IPS-11a (cell line): Measurements from ENCODE around the gene NSUN3.
"Not testable (repeated sequence)": the region's sequence is repeated elsewhere in the genome, so short reads cannot be mapped to it uniquely, and the experiment has no call there.

Source experiments
- H3K4me3 ChIP-seq: one replicate; pipeline ENCODE4 v1.5.1; 2013; ENCODE audit warnings: low read depth, low read length, control low read depth

NSUN3 gene

GRCh38 chr3:94066506-94067500 lies 3.9 kb downstream of the NSUN3 start:
- H3K4me3 ChIP-seq, result no peak overlapping the region

GRCh38 chr3:94069194-94069813 lies 6.4 kb downstream of the NSUN3 start:
- H3K4me3 ChIP-seq, result no peak overlapping the region

GRCh38 chr3:94070341-94070911 lies 7.6 kb downstream of the NSUN3 start:
- H3K4me3 ChIP-seq, result no peak overlapping the region

GRCh38 chr3:94071713-94072284 lies 8.9 kb downstream of the NSUN3 start:
- H3K4me3 ChIP-seq, result no peak overlapping the region

- H3K4me3 ChIP-seq, result no peak overlapping the region
Measured at GRCh38 chr3:94076055-94076454, 13.2 kb downstream of the NSUN3 start.

- H3K4me3 ChIP-seq, result not testable (repeated sequence)
Measured at GRCh38 chr3:94080552-94080951, 17.7 kb downstream of the NSUN3 start.

- no peak overlapping the region for H3K4me3 ChIP-seq
Measured at GRCh38 chr3:94081884-94082283, 19.0 kb downstream of the NSUN3 start.

GRCh38 chr3:94082391-94082937 lies 19.6 kb downstream of the NSUN3 start:
- H3K4me3 ChIP-seq, result no peak overlapping the region

GRCh38 chr3:94083261-94083660 lies 20.4 kb downstream of the NSUN3 start:
- no peak overlapping the region for H3K4me3 ChIP-seq

GRCh38 chr3:94089126-94089525 lies 26.3 kb downstream of the NSUN3 start:
- no peak overlapping the region for H3K4me3 ChIP-seq

GRCh38 chr3:94092086-94092485 lies 29.2 kb downstream of the NSUN3 start:
- H3K4me3 ChIP-seq, result no peak overlapping the region

GRCh38 chr3:94093151-94093550 lies 30.3 kb downstream of the NSUN3 start:
- H3K4me3 ChIP-seq, result no peak overlapping the region

- H3K4me3 ChIP-seq, result no peak overlapping the region
Measured at GRCh38 chr3:94095111-94095510, 32.2 kb downstream of the NSUN3 start.

GRCh38 chr3:94098452-94098851 lies 35.6 kb downstream of the NSUN3 start:
- H3K4me3 ChIP-seq, result no peak overlapping the region

GRCh38 chr3:94099311-94099710 lies 36.5 kb downstream of the NSUN3 start:
- H3K4me3 ChIP-seq, result no peak overlapping the region

GRCh38 chr3:94101860-94102259 lies 39.0 kb downstream of the NSUN3 start:
- H3K4me3 ChIP-seq, result no peak overlapping the region

- no peak overlapping the region for H3K4me3 ChIP-seq
Measured at GRCh38 chr3:94106268-94106667, 43.4 kb downstream of the NSUN3 start.

- not testable (repeated sequence) for H3K4me3 ChIP-seq
Measured at GRCh38 chr3:94110232-94110631, 47.4 kb downstream of the NSUN3 start.

- no peak overlapping the region for H3K4me3 ChIP-seq
Measured at GRCh38 chr3:94110854-94111253, 48.0 kb downstream of the NSUN3 start.

GRCh38 chr3:94114666-94115065 lies 51.8 kb downstream of the NSUN3 start:
- no peak overlapping the region for H3K4me3 ChIP-seq

- H3K4me3 ChIP-seq, result no peak overlapping the region
Measured at GRCh38 chr3:94115482-94115881, 52.6 kb downstream of the NSUN3 start.
